HL-60 (cell line): ENCODE measurements around the gene PPP1R14C.

Experiments
- DNase-seq, 2 experiments: peaks; one replicate each; pipeline ENCODE4 v3.0.0-alpha.2; 2010 to 2020; ENCODE audit warnings: low read depth in 1 of 2, low spot score in 1 of 2
- H3K27ac ChIP-seq: fragments of 250-450 bp; sonication (Bioruptor Pico); replicated peaks from 2 replicates; pipeline ENCODE4 v1.5.1; 2020; ENCODE audit warnings: mild to moderate bottlenecking, moderate library complexity
- H3K27me3 ChIP-seq: fragments of 250-450 bp; sonication (Bioruptor Pico); 2 replicates; pipeline ENCODE4 v1.5.1; 2021; ENCODE audit warnings: mild to moderate bottlenecking, moderate library complexity; ENCODE audit not compliant: insufficient read depth, poor library complexity, severe bottlenecking
- H3K4me3 ChIP-seq: replicated peaks from 2 replicates; pipeline ENCODE4 v1.5.1; 2011; ENCODE audit warnings: mild to moderate bottlenecking, control low read depth, low read length; ENCODE audit not compliant: insufficient read depth
- GABPA ChIP-seq: IDR thresholded peaks from 2 replicates; pipeline ENCODE4 v1.6.1; 2012; ENCODE audit warnings: low read depth
- POLR2AphosphoS5 ChIP-seq: IDR thresholded peaks from 2 replicates; pipeline ENCODE4 v1.6.1; 2012; ENCODE audit warnings: low read depth
- SPI1 ChIP-seq: IDR thresholded peaks from 2 replicates; pipeline ENCODE4 v1.6.1; 2012; ENCODE audit warnings: low read depth, mild to moderate bottlenecking, borderline replicate concordance
- TF ChIP-seq, protein P1 (sequence below): IDR thresholded peaks from one replicate; pipeline ENCODE4 v1.5.1; 2011; ENCODE audit warnings: low read length, control low read depth, inconsistent platforms; ENCODE audit not compliant: insufficient read depth
- TF ChIP-seq, protein P2 (sequence below): IDR thresholded peaks from 2 replicates; pipeline ENCODE4 v1.6.1; 2012; ENCODE audit warnings: low read depth; ENCODE audit not compliant: insufficient replicate concordance

Gene PPP1R14C

DNA sequence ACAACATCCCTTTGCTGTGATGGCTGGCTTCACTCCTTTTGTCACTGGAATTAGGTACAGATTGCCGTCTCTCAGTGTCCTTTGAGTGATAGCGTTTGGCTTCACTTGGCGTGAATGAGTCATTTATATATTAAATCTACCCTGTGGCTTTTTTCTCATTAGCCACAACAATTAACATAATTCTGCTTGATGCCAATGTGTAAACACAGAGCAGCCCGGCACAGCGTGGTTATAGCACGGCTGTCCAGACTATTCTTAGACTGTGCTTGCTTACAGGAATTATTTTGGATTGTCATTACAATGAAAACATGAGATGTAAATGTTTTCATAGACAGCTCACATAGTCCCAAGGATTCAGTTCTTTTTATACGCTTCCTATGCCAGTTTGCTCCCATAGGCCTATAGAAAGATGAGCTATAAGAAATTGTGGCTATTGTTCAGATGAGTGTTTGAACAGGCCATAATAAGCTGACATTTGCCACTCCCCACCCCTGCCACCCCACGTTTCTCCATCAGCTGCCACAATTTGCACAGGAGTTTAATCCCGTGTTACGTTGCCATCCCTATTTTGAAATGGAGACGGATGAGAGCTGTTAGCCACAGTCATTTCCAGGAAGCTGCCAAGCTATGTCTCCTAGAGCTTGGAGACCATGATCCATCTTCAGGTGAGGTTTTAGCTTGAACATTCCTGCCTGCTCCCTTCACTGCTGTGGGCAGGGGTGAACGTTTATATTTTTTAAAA lies 65.9 kb downstream of the PPP1R14C start:
- H3K27ac ChIP-seq, result no peak overlapping the region
- peaks cover 2% of the 10 kb centered on the region for H3K27me3 ChIP-seq
- H3K4me3 ChIP-seq, result no peak overlapping the region
- no peak for DNase-seq
- TF ChIP-seq GABPA, result no peak
- no peak for TF ChIP-seq POLR2AphosphoS5
- TF ChIP-seq SPI1, result no peak
- TF ChIP-seq, protein P1, sequence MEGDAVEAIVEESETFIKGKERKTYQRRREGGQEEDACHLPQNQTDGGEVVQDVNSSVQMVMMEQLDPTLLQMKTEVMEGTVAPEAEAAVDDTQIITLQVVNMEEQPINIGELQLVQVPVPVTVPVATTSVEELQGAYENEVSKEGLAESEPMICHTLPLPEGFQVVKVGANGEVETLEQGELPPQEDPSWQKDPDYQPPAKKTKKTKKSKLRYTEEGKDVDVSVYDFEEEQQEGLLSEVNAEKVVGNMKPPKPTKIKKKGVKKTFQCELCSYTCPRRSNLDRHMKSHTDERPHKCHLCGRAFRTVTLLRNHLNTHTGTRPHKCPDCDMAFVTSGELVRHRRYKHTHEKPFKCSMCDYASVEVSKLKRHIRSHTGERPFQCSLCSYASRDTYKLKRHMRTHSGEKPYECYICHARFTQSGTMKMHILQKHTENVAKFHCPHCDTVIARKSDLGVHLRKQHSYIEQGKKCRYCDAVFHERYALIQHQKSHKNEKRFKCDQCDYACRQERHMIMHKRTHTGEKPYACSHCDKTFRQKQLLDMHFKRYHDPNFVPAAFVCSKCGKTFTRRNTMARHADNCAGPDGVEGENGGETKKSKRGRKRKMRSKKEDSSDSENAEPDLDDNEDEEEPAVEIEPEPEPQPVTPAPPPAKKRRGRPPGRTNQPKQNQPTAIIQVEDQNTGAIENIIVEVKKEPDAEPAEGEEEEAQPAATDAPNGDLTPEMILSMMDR, result no peak
- TF ChIP-seq, protein P2, sequence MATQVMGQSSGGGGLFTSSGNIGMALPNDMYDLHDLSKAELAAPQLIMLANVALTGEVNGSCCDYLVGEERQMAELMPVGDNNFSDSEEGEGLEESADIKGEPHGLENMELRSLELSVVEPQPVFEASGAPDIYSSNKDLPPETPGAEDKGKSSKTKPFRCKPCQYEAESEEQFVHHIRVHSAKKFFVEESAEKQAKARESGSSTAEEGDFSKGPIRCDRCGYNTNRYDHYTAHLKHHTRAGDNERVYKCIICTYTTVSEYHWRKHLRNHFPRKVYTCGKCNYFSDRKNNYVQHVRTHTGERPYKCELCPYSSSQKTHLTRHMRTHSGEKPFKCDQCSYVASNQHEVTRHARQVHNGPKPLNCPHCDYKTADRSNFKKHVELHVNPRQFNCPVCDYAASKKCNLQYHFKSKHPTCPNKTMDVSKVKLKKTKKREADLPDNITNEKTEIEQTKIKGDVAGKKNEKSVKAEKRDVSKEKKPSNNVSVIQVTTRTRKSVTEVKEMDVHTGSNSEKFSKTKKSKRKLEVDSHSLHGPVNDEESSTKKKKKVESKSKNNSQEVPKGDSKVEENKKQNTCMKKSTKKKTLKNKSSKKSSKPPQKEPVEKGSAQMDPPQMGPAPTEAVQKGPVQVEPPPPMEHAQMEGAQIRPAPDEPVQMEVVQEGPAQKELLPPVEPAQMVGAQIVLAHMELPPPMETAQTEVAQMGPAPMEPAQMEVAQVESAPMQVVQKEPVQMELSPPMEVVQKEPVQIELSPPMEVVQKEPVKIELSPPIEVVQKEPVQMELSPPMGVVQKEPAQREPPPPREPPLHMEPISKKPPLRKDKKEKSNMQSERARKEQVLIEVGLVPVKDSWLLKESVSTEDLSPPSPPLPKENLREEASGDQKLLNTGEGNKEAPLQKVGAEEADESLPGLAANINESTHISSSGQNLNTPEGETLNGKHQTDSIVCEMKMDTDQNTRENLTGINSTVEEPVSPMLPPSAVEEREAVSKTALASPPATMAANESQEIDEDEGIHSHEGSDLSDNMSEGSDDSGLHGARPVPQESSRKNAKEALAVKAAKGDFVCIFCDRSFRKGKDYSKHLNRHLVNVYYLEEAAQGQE, result no peak

DNA sequence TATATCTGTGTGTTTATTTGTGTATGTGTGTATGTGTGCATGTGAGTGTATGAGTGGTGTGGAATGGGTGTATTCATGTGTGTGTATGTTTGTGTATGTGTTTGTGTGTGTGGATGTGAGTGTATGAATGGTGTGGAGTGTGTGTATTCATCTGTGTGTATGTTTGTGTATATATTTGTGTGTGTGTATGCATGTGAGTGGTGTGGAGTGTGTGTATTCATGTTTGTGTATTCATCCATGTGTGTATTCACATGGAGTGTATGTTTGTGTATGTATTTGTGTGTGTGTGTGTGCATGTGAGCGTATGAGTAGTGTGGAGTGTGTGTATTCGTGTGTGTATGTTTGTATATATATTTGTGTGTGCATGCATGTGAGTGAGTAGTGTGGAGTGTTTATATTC lies 66.6 kb downstream of the PPP1R14C start:
- Histone ChIP-seq H3K27me3 (peaks cover 2% of the 10 kb centered on the region), H3K4me3 (no peak overlapping the region), H3K27ac (no peak overlapping the region)
- TF ChIP-seq GABPA, result no peak
- TF ChIP-seq, protein P1, result no peak
- TF ChIP-seq SPI1, result no peak
- DNase-seq, result no peak

DNA sequence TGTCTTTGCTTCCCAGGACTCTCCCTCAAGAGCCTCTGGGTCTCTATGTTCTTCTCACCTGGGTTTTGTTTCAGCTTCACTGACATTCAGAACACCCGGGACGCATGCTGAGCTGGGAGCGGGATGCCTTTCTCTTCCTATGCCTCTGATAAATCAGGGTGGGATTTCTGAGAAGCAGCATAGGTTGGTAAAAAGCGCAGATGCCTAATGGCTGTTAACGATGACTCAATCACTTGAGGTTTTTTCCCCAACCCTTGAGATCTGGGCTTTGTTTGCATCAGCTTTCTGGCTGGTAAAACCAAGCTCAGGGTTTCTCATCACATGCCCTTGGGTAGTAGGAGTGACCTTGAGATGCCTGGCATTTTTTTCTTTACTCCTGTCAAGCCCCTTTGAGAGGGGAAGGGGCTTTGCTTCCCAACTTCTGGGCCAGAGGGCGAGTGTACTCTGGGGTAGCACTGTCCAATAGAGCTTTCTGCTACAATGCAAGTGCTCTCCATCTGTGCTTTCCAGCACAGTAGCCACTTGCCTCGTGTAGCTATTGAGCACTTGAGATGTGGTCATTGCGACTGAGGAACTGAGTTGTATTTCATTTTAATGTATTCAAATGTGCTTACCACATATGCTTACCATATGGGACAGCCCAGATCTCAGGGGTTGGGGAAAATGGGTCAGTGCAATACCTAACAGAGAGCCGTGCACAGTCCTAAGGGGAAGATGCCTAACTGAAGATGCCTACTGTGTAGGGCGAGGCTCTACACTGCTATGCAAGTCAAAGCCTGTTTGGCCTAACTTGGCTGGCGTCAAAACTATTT lies 69.1 kb downstream of the PPP1R14C start:
- Histone ChIP-seq H3K27ac (no peak overlapping the region), H3K27me3 (no peaks in the 10 kb centered on the region), H3K4me3 (no peak overlapping the region)
- DNase-seq, result no peak
- TF ChIP-seq, protein P1, result no peak
- no peak for TF ChIP-seq POLR2AphosphoS5
- TF ChIP-seq SPI1, result no peak
- TF ChIP-seq GABPA, result no peak

DNA sequence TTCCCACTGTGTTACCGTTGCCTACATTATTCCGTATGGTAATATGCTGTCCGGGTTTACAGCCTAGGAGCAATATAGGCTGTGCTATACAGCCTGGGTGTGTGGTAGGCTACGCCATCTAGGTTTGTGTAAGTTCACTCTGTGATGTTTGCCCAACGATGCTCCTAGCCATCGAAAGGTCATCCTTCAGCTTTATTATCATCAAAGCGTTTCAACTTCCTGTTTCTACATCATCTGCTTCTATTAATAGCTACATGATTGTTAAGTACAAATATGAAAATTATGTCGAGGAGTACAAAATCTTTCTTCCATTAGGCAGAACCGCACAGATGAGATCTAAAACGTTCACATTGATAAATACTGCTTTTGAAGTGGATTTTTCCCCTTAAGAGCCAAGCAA lies 69.9 kb downstream of the PPP1R14C start:
- Histone ChIP-seq H3K27ac (no peak overlapping the region), H3K27me3 (no peaks in the 10 kb centered on the region), H3K4me3 (no peak overlapping the region)
- TF ChIP-seq, protein P2, result no peak
- TF ChIP-seq, protein P1, result no peak
- no peak for TF ChIP-seq GABPA
- TF ChIP-seq SPI1, result no peak
- TF ChIP-seq POLR2AphosphoS5, result no peak
- no peak for DNase-seq
